Measurements from ENCODE around the gene PPT1. TPM values are rescaled to one million over a fixed set of nuclear protein-coding genes. Genes with fewer than 3 reads are reported as not detected.

The PPT1 gene
- total and polyA plus RNA-seq, 2 of the 13 experiments (the other 11 are each of a cell fraction or from before 2014, with no cell fraction given), result 129 TPM

DNA sequence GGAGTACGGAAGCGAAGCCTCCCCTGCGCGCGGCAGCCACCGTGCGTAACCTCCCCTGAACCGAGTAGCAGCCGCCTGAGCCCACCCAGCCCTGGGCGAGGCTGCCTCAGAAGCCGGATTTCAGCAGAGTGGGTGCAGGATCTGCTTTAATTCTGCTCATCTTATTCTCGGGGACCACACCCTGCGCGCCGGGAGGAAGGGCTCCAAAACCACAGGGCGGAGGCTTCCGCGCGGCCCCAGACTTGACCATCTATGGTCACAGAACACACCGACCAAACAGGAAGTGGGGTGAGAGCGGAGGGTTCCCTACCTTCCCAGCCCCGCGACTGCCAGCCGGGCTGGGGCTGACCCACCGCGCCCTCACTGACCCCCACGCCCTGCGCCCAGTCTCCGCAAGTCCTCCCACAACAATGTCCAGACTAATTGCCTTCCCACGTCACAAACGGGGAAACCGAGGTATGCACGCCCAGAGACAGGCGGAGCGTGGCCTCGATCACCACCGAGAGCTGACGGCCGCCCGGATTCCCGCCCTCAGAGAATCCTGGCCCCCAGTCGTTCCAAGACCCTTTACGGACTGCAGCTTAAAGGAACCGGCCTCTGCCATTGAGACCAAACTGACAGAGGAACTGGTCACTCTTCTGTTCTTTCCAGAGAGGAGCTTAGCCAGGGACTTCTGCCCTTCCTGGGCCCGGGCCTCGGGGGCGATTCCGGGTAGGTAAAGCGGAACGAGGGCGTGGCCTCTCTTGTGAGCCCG, 57.1 kb downstream of the PPT1 start (continued):
- TF ChIP-seq ZNF574 (CRISPR knock-in tag; IDR thresholded peaks at IDR 0.05) (no peak; the same call in none of the 2 replicates), ZBTB40 (IDR thresholded peaks at IDR 0.05) (no peak), ZBTB40 (CRISPR knock-in tag; IDR thresholded peaks at IDR 0.05) (peak; percentile 28), MTF2 (CRISPR knock-in tag; IDR thresholded peaks at IDR 0.05; ENCODE audit: borderline replicate concordance) (peak; percentile 64; the same call in 1 of the 2 replicates), ZFAT (CRISPR knock-in tag; conservative IDR thresholded peaks at IDR 0.05) (no peak), ZNF160 (CRISPR knock-in tag; IDR thresholded peaks at IDR 0.05) (0 out of 2 replicates have a peak, but pooled peaks have one; percentile 23), ZNF350 (CRISPR knock-in tag; IDR thresholded peaks at IDR 0.05; ENCODE audit: borderline replicate concordance, low read depth) (peak; percentile 56; the same call in 1 of the 2 replicates), BORCS8-MEF2B (CRISPR knock-in tag; IDR thresholded peaks at IDR 0.05) (peak; percentile 78), NCOA1 (CRISPR knock-in tag; IDR thresholded peaks at IDR 0.05) (no peak), MTERF4 (CRISPR knock-in tag; IDR thresholded peaks at IDR 0.05) (peak; percentile 50; the same call in 1 of the 2 replicates)
- TF ChIP-seq, protein P1, sequence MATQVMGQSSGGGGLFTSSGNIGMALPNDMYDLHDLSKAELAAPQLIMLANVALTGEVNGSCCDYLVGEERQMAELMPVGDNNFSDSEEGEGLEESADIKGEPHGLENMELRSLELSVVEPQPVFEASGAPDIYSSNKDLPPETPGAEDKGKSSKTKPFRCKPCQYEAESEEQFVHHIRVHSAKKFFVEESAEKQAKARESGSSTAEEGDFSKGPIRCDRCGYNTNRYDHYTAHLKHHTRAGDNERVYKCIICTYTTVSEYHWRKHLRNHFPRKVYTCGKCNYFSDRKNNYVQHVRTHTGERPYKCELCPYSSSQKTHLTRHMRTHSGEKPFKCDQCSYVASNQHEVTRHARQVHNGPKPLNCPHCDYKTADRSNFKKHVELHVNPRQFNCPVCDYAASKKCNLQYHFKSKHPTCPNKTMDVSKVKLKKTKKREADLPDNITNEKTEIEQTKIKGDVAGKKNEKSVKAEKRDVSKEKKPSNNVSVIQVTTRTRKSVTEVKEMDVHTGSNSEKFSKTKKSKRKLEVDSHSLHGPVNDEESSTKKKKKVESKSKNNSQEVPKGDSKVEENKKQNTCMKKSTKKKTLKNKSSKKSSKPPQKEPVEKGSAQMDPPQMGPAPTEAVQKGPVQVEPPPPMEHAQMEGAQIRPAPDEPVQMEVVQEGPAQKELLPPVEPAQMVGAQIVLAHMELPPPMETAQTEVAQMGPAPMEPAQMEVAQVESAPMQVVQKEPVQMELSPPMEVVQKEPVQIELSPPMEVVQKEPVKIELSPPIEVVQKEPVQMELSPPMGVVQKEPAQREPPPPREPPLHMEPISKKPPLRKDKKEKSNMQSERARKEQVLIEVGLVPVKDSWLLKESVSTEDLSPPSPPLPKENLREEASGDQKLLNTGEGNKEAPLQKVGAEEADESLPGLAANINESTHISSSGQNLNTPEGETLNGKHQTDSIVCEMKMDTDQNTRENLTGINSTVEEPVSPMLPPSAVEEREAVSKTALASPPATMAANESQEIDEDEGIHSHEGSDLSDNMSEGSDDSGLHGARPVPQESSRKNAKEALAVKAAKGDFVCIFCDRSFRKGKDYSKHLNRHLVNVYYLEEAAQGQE (IDR thresholded peaks at IDR 0.05; ENCODE audit: borderline replicate concordance in 1 of 2, low read depth in 1 of 2, low read length in 2 of 2), result no peak
